Transverse colon (tissue), 4 donors: ENCODE measurements around the gene OR6V1. TPM values are rescaled to one million over a fixed set of nuclear protein-coding genes. Genes with fewer than 3 reads are reported as not detected.

ENCODE experiments used
- DNase-seq: peaks from one replicate; pipeline ENCODE4 v3.0.0-alpha.2; 2019
- H3K27ac ChIP-seq, 4 donors: fragments of 200-600 bp; sonication (generic); 2 replicates each; pipeline ENCODE4 v1.5.1; 2016 to 2018; ENCODE audit warnings: inconsistent platforms in 4 of 4
- H3K27me3 ChIP-seq: fragments of 200-600 bp; sonication (generic); 2 replicates; pipeline ENCODE4 v1.5.1; 2017; ENCODE audit warnings: inconsistent platforms
- H3K36me3 ChIP-seq, 4 donors: fragments of 200-600 bp; sonication (generic); 2 replicates each; pipeline ENCODE4 v1.5.1; 2017 to 2019; ENCODE audit warnings: inconsistent platforms in 4 of 4
- H3K4me1 ChIP-seq, 4 donors: fragments of 200-600 bp; sonication (generic); 2 replicates each; pipeline ENCODE4 v1.5.1; 2017 to 2020; ENCODE audit warnings: inconsistent platforms in 4 of 4
- H3K4me3 ChIP-seq, 4 donors: fragments of 200-600 bp; sonication (generic); 1 replicate in 1 of 4; 2 replicates in 3 of 4; pipeline versions ENCODE4 v1.5.1 to v1.6.1; 2017 to 2019; ENCODE audit warnings: inconsistent platforms in 4 of 4
- H3K9me3 ChIP-seq, 2 donors: fragments of 200-600 bp; sonication (generic); 2 replicates each; pipeline ENCODE4 v1.5.1; 2017 to 2019; ENCODE audit warnings: inconsistent platforms in 2 of 2
- EP300 ChIP-seq: sonication (generic); formaldehyde crosslinking; IDR thresholded peaks from one replicate; pipeline ENCODE4 v1.6.1; 2017; ENCODE audit warnings: antibody characterized with exemption, low read depth
- POLR2A ChIP-seq: fragments of 450-650 bp; IDR thresholded peaks from one replicate; pipeline ENCODE4 v1.6.1; 2016; ENCODE audit warnings: antibody characterized with exemption, mild to moderate bottlenecking, moderate library complexity
- POLR2AphosphoS5 ChIP-seq, 3 donors: sonication (generic); formaldehyde crosslinking; IDR thresholded peaks; one replicate each; pipeline ENCODE4 v1.6.1; 2016; ENCODE audit warnings: antibody characterized with exemption in 3 of 3
- WGBS, 2 donors: methylation state at CpG; one replicate each; pipeline ENCODE4 v1.1.5; 2018; ENCODE audit warnings: low coverage in 1 of 2; 5-methylcytosine and 5-hydroxymethylcytosine counted together
- in situ Hi-C, 4 donors: fragments of 200-750 bp; cut with MboI; loops; one replicate each; pipeline versions ENCODE4 v1.15.0 to v1.15.1; 2017; ENCODE audit warnings: low sequenced_read_pairs in 3 of 4, low pct_ligation_motif_present in 1 of 4, low pct_unique_long_range_greater_than_20kb in 1 of 4
- intact Hi-C: fragments of 100-400 bp; cut with DNase I; formaldehyde crosslinking; loops from one replicate; pipeline ENCODE4 v1.15.1; 2023; ENCODE audit warnings: low total_unique reads
- total RNA-seq, 4 donors: library from RNA; depleted of rRNA; stranded (reverse); fragments of >200 nt; gene quantifications; one replicate each; pipeline ENCODE4 v1.1.0, GENCODE V29; 2016
- TF ChIP-seq, protein P1 (sequence below), 5 experiments: fragments of 200-600 bp in 3 of 5; fragments of 450-650 bp in 2 of 5; sonication (generic) in 3 of 5; IDR thresholded peaks; 1 replicate in 2 of 5; 2 replicates in 3 of 5; pipeline ENCODE4 v1.5.1; 2016 to 2017; ENCODE audit warnings: antibody characterized with exemption in 5 of 5, inconsistent platforms in 3 of 5, mild to moderate bottlenecking in 2 of 5, moderate library complexity in 1 of 5

OR6V1 gene
- total RNA-seq, 4 donors from 2014 or later = not detected

DNA sequence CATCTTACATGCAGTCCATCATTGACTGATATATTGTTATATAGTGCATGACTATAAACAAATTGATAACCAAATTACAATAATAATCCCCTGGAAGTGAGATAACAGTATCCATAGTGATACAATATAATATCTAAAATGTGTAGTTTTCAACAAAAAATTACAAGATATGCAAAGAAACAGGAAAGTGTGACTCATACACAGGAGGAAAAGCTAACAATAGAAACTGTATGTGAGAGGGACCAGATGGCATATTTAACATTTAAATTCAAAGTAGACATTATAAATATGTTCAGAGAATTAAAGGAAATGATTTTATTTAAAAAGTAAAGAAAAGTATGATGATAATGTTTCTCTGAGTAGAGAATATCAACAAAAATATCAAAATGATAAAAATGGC is 33.2 kb upstream of the OR6V1 start:
- Histone ChIP-seq H3K4me1 (peaks cover 0 to 6% (median 0%) of the 10 kb centered on the region in 4 donors), H3K9me3 (no peaks in the 10 kb centered on the region), H3K27ac (no peak overlapping the region), H3K27me3 (no peaks in the 10 kb centered on the region), H3K36me3 (no peaks in the 10 kb centered on the region), H3K4me3 (no peak overlapping the region)
- no peak for DNase-seq
- intact Hi-C loops = no loop called here
- TF ChIP-seq POLR2A (no peak), POLR2AphosphoS5 (IDR thresholded peaks at IDR 0.05) (no peak), EP300 (no peak)
- TF ChIP-seq, protein P1, sequence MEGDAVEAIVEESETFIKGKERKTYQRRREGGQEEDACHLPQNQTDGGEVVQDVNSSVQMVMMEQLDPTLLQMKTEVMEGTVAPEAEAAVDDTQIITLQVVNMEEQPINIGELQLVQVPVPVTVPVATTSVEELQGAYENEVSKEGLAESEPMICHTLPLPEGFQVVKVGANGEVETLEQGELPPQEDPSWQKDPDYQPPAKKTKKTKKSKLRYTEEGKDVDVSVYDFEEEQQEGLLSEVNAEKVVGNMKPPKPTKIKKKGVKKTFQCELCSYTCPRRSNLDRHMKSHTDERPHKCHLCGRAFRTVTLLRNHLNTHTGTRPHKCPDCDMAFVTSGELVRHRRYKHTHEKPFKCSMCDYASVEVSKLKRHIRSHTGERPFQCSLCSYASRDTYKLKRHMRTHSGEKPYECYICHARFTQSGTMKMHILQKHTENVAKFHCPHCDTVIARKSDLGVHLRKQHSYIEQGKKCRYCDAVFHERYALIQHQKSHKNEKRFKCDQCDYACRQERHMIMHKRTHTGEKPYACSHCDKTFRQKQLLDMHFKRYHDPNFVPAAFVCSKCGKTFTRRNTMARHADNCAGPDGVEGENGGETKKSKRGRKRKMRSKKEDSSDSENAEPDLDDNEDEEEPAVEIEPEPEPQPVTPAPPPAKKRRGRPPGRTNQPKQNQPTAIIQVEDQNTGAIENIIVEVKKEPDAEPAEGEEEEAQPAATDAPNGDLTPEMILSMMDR (IDR thresholded peaks at IDR 0.05) = no peak
- in situ Hi-C loops = loop anchor here in 1 of 4 donors (25.0 kb wide), 2 partner anchors 318 to 418 kb away; partner anchors contain the start of gene TAS2R60

DNA sequence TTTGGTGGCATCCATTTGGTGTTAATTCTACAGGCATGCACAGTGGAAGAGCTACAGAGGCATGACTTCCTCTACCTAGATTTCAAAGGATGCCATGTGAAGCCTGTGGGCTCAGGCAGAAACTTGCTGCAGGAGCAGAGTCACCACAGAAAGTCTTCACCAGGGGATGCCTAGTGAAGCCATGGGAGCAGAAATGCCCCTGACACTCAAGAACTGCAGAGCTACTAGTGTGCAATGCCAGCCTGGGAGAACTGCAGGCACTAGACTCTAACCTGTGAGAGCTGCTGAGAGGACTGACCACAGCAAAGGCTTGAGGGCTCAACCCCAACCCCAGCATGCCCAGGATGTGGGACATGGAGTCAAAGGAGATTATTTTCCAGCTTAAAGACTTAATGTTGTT is 29.1 kb upstream of the OR6V1 start:
- Histone ChIP-seq H3K4me1 (no peaks in the 10 kb centered on the region), H3K27ac (no peak overlapping the region), H3K36me3 (no peaks in the 10 kb centered on the region), H3K9me3 (no peaks in the 10 kb centered on the region), H3K4me3 (no peak overlapping the region), H3K27me3 (no peaks in the 10 kb centered on the region)
- intact Hi-C loops (no loop called here), in situ Hi-C loops (loop anchor here in 1 of 4 donors (25.0 kb wide), 2 partner anchors 314 to 414 kb away; partner anchors contain the start of gene TAS2R60)
- TF ChIP-seq POLR2AphosphoS5 (IDR thresholded peaks at IDR 0.05) = no peak
- TF ChIP-seq, protein P1 (IDR thresholded peaks at IDR 0.05) = no peak
- DNase-seq = no peak

DNA sequence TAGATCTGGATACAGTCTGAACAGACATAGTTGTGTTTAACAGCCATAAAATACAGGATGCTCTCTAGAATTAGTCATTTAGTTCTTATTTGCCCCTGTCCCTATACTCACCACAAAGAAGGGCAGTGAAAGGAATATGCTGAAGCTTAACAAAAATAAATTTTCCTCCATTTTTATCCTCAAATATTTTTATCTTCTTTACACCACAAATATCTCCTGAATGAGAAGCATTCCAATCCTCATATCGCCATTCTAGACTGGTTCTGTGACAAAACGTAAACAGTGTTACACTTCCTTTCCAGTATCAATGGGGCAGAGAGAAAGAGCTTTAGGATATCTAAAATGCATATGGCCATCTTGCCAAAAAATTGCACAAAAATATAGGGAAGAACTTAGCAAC is 26.8 kb upstream of the OR6V1 start:
- intact Hi-C loops (no loop called here), in situ Hi-C loops (no loop called here)
- no peak for DNase-seq
- WGBS, 2 donors = 84 to 91% methylated on average over 2 of the region's 2 CpGs
- Histone ChIP-seq H3K9me3 (no peaks in the 10 kb centered on the region), H3K27ac (no peak overlapping the region), H3K36me3 (no peaks in the 10 kb centered on the region), H3K4me3 (no peak overlapping the region), H3K4me1 (no peaks in the 10 kb centered on the region), H3K27me3 (no peaks in the 10 kb centered on the region)
- no peak for TF ChIP-seq POLR2A
- TF ChIP-seq EP300 = no peak
- TF ChIP-seq POLR2AphosphoS5 (IDR thresholded peaks at IDR 0.05) = no peak

DNA sequence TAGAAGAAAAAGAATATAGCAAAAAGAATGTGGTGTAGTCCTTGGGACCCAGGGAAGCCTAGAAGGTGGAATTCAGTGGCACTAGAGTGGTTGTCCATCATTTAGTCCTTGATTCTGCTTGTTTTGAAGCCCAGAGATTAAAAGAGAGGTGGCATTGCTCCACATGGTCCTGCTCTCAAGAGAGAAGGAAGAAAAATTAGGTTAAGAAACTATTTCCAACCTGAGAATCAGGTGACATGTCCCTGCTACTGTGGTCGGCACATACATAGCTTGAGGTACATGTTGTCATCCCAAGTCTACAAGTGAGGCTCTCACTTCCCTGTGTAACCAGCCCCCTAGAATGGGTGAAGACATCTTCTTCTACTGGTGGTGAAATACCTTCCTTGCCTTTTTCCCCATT is 25.1 kb upstream of the OR6V1 start, which contains the start of gene OR9A2:
OR9A2 (minus strand) TSS at position 101 of the 400 bp plus-strand sequence; CDS start at position 101, 0 bp downstream.
- WGBS, 2 donors = 80 to 100% methylated on average over 1 of the region's 1 CpG
- no peak for DNase-seq
- no peaks in the 10 kb centered on the region for H3K36me3 ChIP-seq
- no peaks in the 10 kb centered on the region for H3K4me1 ChIP-seq
- TF ChIP-seq, protein P1 (IDR thresholded peaks at IDR 0.05) = no peak
- TF ChIP-seq EP300 = no peak
- TF ChIP-seq POLR2A = no peak
- no peak for TF ChIP-seq POLR2AphosphoS5 (IDR thresholded peaks at IDR 0.05)
- no peaks in the 10 kb centered on the region for H3K27me3 ChIP-seq
- no peak within 1 kb of the TSS for H3K27ac ChIP-seq
- no peaks in the 10 kb centered on the region for H3K9me3 ChIP-seq
- no peak within 1 kb of the TSS for H3K4me3 ChIP-seq
- intact Hi-C loops (no loop called here), in situ Hi-C loops (no loop called here)

DNA sequence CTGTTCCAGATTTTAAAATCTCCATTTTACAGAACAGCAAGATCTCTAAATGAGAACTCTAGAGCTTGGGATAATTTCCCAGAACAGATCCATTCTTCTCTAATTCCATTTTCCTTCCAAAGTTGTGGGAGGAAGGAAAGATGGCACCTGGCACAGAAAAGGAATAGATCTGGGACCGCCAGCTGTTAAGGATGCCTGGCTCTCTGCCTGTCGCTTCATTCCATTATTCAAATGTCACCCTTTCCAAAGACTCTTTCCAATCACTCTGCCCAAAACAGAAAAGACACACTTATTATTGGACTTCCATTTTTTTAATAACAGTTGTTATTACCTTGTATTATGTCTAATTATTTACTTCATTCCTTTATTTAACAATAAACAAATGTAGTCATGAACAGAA is 24.5 kb upstream of the OR6V1 start:
- Histone ChIP-seq H3K4me3 (no peak overlapping the region), H3K4me1 (no peaks in the 10 kb centered on the region), H3K27me3 (no peaks in the 10 kb centered on the region), H3K36me3 (no peaks in the 10 kb centered on the region), H3K9me3 (no peaks in the 10 kb centered on the region), H3K27ac (no peak overlapping the region)
- WGBS, 2 donors = 93 to 100% methylated on average over 1 to 2 of the region's 2 CpGs
- in situ Hi-C loops = no loop called here
- intact Hi-C loops = no loop called here
- TF ChIP-seq POLR2AphosphoS5 (IDR thresholded peaks at IDR 0.05) (no peak), EP300 (no peak), POLR2A (no peak)
- TF ChIP-seq, protein P1 (IDR thresholded peaks at IDR 0.05) = no peak
- DNase-seq = no peak
